ENCODE measurements around the gene SCMH1. TPM values are rescaled to one million over a fixed set of nuclear protein-coding genes. Genes with fewer than 3 reads are reported as not detected.
"Not testable (repeated sequence)": the region's sequence is repeated elsewhere in the genome, so short reads cannot be mapped to it uniquely, and the experiment has no call there.

Gene SCMH1
- total and polyA plus RNA-seq, 2 experiments from 2014 or later, result 126 to 147 TPM

DNA sequence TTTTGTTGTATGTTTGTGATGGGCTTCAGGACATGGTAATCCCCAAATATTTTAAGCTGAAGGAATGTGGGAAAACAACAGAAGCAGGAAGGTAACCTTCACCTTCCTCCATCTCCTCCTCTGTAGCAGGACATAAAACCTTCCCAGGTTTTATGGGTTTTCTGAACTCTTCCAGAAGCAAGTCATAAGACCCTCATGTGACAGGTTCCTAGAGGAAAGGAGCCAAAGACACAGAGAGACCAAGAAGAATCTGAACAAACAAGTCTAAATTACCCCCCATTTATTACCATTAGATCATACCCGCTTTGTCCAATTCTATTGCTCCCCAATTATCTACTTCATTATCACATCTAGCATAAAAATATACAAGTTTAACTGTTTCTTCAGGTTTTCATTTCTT lies 28.8 kb downstream of the SCMH1 start:
- no peak overlapping the region for H3K4me3 ChIP-seq
- DNase-seq (ENCODE audit: low read depth in 1 of 2, low spot score in 1 of 2), result no peak
- H3K4me1 ChIP-seq (ENCODE audit: low read depth), result no peaks in the 10 kb centered on the region
- H3K9me3 ChIP-seq (ENCODE audit: low read depth), result no peaks in the 10 kb centered on the region
- H3K36me3 ChIP-seq, result peaks cover 4% of the 10 kb centered on the region
- H3K27me3 ChIP-seq, result no peaks in the 10 kb centered on the region
- H3K27ac ChIP-seq, result peak overlapping the region; percentile 14
- TF ChIP-seq, protein P1, sequence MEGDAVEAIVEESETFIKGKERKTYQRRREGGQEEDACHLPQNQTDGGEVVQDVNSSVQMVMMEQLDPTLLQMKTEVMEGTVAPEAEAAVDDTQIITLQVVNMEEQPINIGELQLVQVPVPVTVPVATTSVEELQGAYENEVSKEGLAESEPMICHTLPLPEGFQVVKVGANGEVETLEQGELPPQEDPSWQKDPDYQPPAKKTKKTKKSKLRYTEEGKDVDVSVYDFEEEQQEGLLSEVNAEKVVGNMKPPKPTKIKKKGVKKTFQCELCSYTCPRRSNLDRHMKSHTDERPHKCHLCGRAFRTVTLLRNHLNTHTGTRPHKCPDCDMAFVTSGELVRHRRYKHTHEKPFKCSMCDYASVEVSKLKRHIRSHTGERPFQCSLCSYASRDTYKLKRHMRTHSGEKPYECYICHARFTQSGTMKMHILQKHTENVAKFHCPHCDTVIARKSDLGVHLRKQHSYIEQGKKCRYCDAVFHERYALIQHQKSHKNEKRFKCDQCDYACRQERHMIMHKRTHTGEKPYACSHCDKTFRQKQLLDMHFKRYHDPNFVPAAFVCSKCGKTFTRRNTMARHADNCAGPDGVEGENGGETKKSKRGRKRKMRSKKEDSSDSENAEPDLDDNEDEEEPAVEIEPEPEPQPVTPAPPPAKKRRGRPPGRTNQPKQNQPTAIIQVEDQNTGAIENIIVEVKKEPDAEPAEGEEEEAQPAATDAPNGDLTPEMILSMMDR (IDR thresholded peaks at IDR 0.05; ENCODE audit: low read depth, low read length), result no peak

DNA sequence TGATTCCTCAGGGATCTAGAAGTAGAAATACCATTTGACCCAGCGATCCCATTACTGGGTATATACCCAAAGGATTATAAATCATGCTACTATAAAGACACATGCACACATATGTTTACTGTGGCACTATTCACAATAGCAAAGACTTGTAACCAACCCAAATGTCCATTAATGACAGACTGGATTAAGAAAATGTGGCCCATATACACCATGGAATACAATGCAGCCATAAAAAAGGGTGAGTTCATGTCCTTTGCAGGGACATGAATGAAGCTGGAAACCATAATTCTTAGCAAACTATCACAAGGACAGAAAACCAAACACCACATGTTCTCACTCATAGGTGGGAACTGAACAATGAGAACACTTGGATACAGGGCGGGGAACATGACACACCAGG lies 30.5 kb downstream of the SCMH1 start:
- H3K27me3 ChIP-seq; H3K27ac ChIP-seq; H3K36me3 ChIP-seq; H3K4me3 ChIP-seq; H3K4me1 ChIP-seq (ENCODE audit: low read depth); H3K9me3 ChIP-seq (ENCODE audit: low read depth); DNase-seq (ENCODE audit: low read depth in 1 of 2, low spot score in 1 of 2): not testable (repeated sequence)

DNA sequence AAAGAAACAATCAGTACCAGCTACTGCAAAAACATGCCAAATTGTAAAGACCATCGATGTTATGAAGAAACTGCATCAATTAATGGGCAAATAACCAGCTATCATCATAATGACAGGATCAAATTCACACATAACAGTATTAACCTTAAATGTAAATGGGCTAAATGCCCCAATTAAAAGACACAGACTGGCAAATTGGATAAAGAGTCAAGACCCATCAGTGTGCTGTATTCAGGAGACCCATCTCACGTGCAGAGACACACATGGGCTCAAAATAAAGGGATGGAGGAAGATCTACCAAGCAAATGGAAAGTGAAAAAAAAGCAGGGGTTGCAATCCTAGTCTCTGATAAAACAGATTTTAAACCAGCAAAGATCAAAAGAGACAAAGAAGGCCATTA lies 35.1 kb downstream of the SCMH1 start:
- not testable (repeated sequence) for H3K9me3 ChIP-seq (ENCODE audit: low read depth); DNase-seq (ENCODE audit: low read depth in 1 of 2, low spot score in 1 of 2); H3K4me3 ChIP-seq

DNA sequence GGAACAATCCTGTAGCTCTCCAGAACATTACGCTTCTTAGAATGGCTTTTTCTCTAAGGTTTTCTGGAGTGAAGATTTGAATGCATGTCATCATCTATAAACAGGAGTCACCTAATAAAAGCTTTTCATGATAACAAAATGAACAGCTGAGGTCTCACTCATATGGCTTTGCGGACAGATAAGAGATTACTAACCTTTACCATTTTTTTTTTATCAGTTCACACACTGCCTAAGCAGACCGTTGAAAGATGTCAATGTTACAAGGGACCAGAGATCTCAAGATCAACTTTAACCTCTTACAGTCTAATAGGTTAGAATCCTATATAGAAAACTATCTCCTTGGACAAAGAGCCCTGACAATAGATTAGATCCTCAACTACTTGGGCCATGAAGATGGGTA lies 41.4 kb downstream of the SCMH1 start:
- DNase-seq (ENCODE audit: low read depth in 1 of 2, low spot score in 1 of 2), result no peak
- peaks cover 18% of the 10 kb centered on the region for H3K4me1 ChIP-seq (ENCODE audit: low read depth)
- TF ChIP-seq, protein P1 (IDR thresholded peaks at IDR 0.05; ENCODE audit: low read depth, low read length), result no peak
- H3K4me3 ChIP-seq, result no peak overlapping the region
- no peak overlapping the region for H3K27ac ChIP-seq
- no peaks in the 10 kb centered on the region for H3K9me3 ChIP-seq (ENCODE audit: low read depth)
- no peaks in the 10 kb centered on the region for H3K27me3 ChIP-seq
- H3K36me3 ChIP-seq, result no peaks in the 10 kb centered on the region

More for the DNA sequence above, 35.1 kb downstream of the SCMH1 start:
- H3K36me3 ChIP-seq; H3K27ac ChIP-seq; H3K4me1 ChIP-seq (ENCODE audit: low read depth); H3K27me3 ChIP-seq: not testable (repeated sequence)

DNA sequence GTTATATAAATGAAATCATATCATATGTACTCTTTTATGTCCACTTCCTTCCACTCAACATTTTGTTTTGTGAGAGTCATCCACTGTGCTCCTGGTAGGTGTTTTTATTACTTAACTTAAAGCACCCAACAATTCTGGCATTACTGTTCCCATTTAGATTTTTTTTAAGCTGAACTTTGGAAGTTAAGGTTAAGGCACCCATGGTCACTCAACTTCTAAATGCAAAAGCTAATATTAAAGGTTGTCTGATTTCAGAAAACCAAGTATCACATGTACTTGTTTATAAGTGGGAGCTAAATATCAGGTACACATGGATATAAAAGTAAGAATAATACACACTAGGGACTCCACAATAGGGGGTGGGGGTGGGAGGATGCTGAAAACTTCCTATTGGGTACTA lies 42.7 kb downstream of the SCMH1 start:
- TF ChIP-seq, protein P1 (IDR thresholded peaks at IDR 0.05; ENCODE audit: low read depth, low read length), result no peak
- H3K4me1 ChIP-seq (ENCODE audit: low read depth), result peaks cover 20% of the 10 kb centered on the region

DNA sequence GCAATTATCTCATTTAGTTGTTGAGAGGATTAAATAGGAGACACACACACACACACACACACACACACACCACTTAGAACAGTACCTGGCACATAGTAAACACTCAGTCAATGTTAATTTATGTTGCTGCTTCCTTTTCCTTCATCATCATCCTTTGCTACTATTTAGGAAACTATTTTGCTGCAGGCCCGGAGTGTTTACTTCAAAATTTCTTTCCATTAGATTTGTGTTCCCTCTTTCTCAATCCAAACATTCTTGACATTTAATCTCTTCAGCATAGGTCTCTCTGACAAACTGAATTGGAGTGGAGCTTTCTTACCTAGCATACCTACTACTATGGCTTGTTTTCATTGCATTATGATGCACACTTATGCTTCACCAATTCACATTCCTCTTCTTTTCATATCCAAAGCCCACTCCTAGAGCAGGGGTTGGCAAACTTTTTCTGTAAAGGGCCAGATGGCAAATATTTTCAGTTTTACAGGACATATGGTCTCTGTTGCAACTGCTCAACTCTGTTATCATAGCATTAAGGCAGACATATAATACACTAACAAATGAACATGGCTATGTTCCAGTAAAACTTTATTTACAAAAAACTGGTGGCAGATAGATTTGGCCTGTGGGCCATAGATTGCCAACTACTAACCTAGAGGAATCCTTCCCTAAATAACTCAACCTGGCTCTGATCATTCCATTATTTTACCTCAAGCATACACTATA lies 49.5 kb downstream of the SCMH1 start:
- DNase-seq (ENCODE audit: low read depth in 1 of 2, low spot score in 1 of 2), result peak in 1 of 2 donors; percentile 42
- Histone ChIP-seq H3K4me3 (no peak overlapping the region), H3K36me3 (no peaks in the 10 kb centered on the region), H3K9me3 (ENCODE audit: low read depth) (no peaks in the 10 kb centered on the region), H3K4me1 (ENCODE audit: low read depth) (peaks cover 15% of the 10 kb centered on the region), H3K27me3 (no peaks in the 10 kb centered on the region), H3K27ac (peak overlapping the region; percentile 42)
- TF ChIP-seq, protein P1 (IDR thresholded peaks at IDR 0.05; ENCODE audit: low read depth, low read length), result no peak

More for the DNA sequence above, 42.7 kb downstream of the SCMH1 start:
- Histone ChIP-seq H3K36me3 (no peaks in the 10 kb centered on the region), H3K9me3 (ENCODE audit: low read depth) (no peaks in the 10 kb centered on the region), H3K27me3 (no peaks in the 10 kb centered on the region), H3K4me3 (no peak overlapping the region), H3K27ac (no peak overlapping the region)
- no peak for DNase-seq (ENCODE audit: low read depth in 1 of 2, low spot score in 1 of 2)
